Activated effector memory CD4-positive, alpha-beta T cell treated with anti-CD3 and anti-CD28 coated beads, Interleukin-2, amount 50 U/mL, for 16 hours (primary cell): ENCODE measurements around the gene C2CD4C.
"Not testable (repeated sequence)": the region's sequence is repeated elsewhere in the genome, so short reads cannot be mapped to it uniquely, and the experiment has no call there.

Source experiments
- DNase-seq: peaks from one replicate; pipeline ENCODE4 v3.0.0-alpha.2; 2020

The C2CD4C gene

GRCh38 chr19:438416-438958 is 29.5 kb upstream of the C2CD4C start:
- no peak for DNase-seq

DNA sequence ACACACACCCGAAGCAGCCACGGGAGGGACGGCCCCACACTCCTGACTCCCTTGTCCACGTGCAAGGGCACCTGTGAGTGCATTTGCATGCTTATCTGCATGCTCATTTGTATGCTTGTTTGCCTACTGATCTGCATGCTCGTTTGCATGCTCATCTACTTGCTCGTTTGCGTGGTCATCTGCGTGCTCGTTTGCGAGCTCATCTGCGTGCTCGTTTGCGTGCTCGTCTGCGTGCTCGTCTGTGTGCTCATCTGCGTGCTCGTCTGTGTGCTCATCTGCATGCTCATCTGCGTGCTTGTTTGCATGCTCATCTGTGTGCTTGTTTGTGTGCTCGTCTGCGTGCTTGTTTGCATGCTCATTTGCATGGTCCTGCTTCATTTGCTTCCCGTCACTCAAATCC is 28.1 kb upstream of the C2CD4C start:
- DNase-seq, result no peak

DNA sequence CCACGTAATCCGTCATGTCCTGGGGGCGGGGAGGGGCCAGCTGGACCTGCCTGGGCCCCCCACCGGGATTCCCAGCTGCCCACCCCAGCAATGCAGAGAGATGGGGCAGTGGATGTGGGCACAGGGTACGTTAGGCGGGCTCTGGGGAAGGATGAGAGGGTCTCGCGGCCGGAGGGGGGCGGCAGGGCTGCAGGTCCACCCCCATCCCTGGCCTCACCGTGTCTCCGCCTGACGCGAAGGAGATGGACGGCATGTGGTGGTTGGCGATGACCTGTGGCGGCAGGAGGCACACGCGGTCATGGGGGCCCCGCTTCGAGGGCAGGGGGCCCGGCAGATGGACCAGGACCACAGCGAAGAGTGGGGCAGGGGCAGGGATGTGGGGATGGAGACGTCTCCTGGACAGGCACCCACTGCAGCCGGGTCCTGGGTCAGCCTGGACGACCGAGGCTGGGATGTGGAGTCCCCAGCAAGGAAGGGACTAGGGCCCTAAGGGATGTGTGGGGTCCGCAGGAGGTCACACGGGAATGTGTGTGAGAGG is 27.5 kb upstream of the C2CD4C start:
- DNase-seq, result no peak

DNA sequence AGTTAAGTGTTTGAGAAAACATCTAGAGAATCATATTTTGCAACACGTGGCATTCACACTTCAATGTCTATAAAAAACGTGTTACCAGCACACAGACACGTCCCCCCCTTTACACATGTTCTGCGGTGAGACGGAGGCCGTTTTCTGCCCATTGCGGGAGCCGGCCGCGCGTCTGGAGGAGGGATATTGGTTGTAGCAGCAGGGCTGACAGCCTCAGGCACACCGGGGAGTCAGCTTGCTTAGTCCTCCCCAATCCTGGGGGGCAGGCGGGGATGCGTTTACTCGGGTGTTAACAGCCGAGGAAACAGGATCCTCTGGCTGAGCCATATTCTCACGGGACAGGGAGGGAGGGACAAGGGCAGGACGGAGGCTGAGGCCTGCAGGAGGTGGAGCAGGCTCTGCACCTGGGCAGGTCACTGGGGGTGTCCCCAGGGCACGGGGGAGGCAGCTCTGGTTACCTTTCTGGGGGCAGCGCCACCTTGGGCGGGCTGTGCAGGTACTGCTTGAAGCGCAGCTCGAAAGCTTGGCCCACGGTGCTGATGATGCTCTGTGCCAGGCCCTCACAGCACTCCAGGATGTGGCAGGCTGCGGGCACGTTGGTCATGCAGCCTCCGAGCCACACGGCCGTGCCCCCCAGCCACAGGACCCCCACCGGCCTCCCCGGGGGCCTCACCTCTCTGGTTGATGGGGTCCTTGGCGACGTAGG is 26.9 kb upstream of the C2CD4C start:
- no peak for DNase-seq

DNA sequence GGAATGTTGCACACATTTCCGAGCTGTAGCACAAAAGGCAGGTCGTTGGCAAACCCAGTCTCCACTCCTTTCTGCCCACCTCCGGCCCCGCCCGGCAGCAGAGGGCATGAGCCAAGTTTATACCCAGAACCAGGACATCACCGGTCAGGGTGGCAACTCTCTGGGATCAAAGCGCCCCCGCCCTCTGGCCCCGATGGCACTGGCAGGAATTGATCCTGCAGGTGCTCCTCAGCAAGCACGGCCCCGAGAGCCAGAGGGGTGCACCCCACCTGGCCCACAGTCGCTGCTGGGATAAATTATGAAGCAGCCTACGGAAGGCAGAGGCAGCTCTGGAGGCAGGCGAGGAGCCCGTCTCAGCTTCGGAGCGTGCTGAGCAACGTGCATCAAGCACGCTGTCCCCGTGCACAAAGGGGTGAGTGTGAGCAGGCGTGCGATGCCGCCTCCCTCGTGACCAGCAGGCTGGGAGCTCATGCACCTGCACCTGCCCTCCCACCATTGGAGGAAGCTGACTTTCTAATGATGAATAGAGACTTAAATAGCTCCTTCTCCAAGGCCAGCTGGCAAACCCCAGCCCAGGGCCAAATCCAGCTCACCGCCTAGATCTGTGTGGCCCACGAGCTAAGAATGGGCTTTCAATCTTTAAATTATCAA is 26.2 kb upstream of the C2CD4C start:
- DNase-seq, result no peak

GRCh38 chr19:434152-434960 is 25.4 kb upstream of the C2CD4C start:
- no peak for DNase-seq

GRCh38 chr19:430701-431100 is 21.8 kb upstream of the C2CD4C start:
- DNase-seq, result no peak

DNA sequence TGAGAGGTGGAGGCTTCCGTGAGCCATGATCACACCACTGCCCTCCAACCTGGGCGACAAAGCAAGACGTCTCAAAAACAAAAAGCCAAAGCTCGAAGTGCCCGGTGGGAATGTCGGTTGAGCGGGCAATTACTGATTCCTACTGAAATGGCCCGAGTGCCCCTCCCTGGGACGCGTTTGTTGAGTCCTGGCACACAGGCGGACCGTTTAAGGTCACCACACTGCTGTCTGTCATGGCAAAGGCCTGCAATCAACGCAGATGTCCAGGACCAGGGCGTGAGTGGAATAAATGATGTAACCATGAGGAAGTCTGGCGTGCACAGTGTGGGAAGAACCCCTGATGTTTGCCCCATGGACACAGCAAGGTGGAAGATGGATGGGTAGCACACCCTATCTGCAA is 19.2 kb upstream of the C2CD4C start:
- DNase-seq, result no peak

GRCh38 chr19:427675-428074 is 18.7 kb upstream of the C2CD4C start:
- DNase-seq, result not testable (repeated sequence)

DNA sequence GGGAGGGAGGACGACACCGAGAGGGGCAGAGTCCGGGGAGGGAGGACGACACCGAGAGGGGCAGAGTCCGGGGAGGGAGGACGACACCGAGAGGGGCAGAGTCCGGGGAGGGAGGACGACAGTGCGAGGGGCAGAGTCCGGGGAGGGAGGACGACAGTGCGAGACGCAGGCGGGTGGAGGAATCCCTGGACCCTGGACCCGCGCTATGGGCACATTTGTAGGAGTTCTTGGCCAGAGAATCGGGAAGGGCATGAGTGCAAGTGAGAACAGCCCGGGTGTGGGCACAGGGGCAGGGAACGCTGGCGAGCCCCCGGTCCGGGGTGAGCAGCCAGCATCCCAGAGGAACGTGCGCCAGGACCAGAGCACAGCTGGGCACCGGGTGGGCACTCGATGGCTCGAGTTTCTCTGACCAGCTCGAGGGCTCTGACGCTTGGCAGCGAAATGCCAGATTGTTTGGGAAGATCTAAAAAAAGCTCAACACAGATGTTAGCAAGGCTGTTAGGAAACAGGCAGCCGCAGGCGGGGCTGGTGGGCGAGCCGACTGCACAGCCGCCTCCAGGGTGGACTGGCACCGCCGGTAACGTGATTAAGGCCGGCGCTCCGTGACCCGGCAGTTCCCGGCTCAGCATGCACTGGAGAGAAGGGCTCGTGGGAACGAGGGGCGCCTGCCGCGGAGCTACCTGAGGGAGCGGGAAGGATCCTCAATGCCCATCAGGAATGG is 17.9 kb upstream of the C2CD4C start:
- DNase-seq, result no peak

- DNase-seq, result no peak
These were observed 16.1 kb upstream of the C2CD4C start for GRCh38 chr19:425056-425455.

DNA sequence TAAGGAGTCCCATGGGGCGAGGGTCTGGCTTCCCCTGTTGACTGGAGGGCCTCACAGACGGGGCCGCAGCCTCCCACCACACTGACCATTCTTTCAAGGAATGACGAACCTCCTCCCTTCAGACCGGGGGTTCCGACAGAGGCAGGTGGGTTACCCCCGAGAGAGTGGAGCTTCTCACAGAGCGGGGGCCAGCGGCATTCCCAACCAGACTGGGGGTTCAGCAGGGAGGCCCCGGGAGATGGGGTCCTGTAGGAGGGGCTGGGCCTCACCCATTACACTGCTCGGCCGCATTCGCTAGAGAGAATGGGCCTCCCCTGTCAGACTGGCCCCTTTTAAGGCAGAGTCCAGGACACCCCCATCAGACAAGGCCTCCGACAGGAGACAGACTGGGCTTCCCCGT is 15.6 kb upstream of the C2CD4C start:
- DNase-seq, result no peak

DNA sequence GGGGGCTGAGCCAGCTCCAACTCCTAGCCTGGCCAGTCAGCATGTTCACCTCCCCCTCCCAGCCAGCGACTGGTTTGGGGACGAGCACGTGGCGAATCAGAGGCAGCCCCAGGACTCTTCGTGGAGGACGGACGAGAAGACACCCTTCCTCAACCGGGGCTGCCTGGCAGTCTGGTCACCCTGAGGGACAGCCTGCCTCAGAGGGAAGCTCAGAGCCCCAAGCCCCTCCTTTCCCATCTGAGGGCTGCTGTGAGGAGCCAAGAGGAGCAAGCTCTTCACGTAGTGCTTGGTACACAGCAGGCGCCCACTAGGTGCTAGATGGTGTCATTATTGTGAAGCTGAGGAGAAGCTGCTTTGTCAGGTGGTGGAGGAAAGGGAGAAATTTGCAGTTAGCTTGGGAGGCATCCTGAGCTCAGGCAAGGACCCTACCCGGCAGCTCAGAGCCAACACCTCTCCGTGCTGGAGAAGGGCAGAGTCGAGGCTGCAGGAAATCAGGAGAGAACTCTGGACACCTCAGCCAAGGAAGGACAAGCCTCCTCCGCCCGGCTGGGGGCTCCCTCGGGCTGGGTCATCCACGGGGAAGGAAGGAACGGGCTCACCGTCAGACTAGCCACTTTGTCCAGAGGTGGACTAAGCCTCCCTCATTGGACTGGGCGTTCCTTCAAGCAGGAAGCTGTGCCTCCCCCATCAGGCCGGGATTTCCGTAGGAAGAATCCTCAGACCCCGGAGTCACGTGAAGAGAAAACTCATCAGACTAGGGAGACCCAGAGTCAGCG is 14.9 kb upstream of the C2CD4C start:
- DNase-seq, result no peak

GRCh38 chr19:422917-423226 is 13.9 kb upstream of the C2CD4C start:
- DNase-seq, result not testable (repeated sequence)

GRCh38 chr19:422213-422916 is 13.4 kb upstream of the C2CD4C start:
- no peak for DNase-seq

DNA sequence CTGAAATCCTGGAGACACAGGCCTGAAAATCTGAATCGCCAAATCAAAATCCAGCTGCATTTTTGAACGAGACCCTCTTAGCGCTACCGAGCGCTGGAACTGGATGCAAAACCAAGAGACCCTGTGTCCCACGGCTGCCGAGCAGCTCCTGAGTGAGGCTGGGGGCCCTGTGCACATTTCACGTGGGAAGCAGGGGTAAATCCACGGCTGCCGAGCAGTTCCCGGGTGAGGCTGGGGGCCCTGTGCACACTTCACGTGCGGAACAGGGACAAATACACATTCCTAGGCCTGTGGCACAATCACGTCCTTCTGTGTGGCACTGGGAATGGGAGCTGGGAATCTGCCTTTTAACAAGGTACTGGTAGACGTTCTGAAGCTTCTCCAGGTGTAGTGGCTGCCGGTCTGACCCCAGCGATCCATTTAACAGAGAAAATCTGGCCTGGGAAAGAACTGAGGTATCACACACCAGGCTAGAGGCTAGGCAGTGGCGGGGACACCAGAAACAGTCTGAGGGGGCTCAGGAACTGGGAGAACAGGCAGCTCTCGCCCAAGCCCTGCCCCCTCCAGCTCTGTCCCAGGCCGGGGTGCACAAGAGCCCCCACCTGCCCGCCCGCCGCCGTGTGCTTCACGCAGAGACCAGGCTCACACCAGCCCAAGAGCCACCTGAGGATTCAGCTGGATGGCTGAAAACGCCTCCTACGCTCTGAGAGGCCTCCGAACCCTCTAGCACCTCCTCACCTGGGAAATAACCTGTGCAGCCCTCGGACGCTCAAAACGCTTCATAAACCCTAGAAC is 11.0 kb upstream of the C2CD4C start:
- DNase-seq, result no peak

- peak; percentile 47 for DNase-seq
These were observed 10.1 kb upstream of the C2CD4C start for GRCh38 chr19:418761-419671.

GRCh38 chr19:416416-416815 is 7.5 kb upstream of the C2CD4C start:
- peak; percentile 56 for DNase-seq

- no peak for DNase-seq
These were observed 6.3 kb upstream of the C2CD4C start for GRCh38 chr19:415292-415691.
